Liver (tissue), 3 donors: Measurements from ENCODE around the gene SPECC1.

Source experiments
- ATF3 ChIP-seq: IDR thresholded peaks from 2 replicates; pipeline ENCODE4 v1.6.1; 2016; ENCODE audit warnings: antibody characterized with exemption
- CTCF ChIP-seq: fragments of 150-350 bp; IDR thresholded peaks from 2 replicates; pipeline ENCODE4 v1.5.1; 2017; ENCODE audit warnings: improper control_type of control experiment, low read depth, low read length; ENCODE audit not compliant: missing input control
- EGR1 ChIP-seq, 2 donors: IDR thresholded peaks; 2 replicates each; pipeline ENCODE4 v1.6.1; 2016 to 2018; ENCODE audit warnings: antibody characterized with exemption in 2 of 2, low read depth in 2 of 2
- RAD21 ChIP-seq, 2 donors: IDR thresholded peaks; 2 replicates each; pipeline ENCODE4 v1.6.1; 2016; ENCODE audit warnings: antibody characterized with exemption in 2 of 2, mild to moderate bottlenecking in 2 of 2
- REST ChIP-seq: IDR thresholded peaks from 2 replicates; pipeline ENCODE4 v1.6.1; 2016; ENCODE audit warnings: antibody characterized with exemption, mild to moderate bottlenecking
- RXRA ChIP-seq, 2 donors: IDR thresholded peaks; 2 replicates each; pipeline ENCODE4 v1.6.1; 2017 to 2018; ENCODE audit warnings: antibody characterized with exemption in 2 of 2, mild to moderate bottlenecking in 1 of 2
- YY1 ChIP-seq: IDR thresholded peaks from 2 replicates; pipeline ENCODE4 v1.6.1; 2016; ENCODE audit warnings: antibody characterized with exemption, mild to moderate bottlenecking
- donor health status: healthy.
- donor health status: healthy.

- TF ChIP-seq CTCF, result no peak
- TF ChIP-seq REST, result no peak
- TF ChIP-seq RXRA (IDR thresholded peaks at IDR 0.05), result no peak
- no peak for TF ChIP-seq EGR1 (IDR thresholded peaks at IDR 0.05; ENCODE audit: low read depth in 2 of 2)
- TF ChIP-seq RAD21 (IDR thresholded peaks at IDR 0.05), result no peak
- no peak for TF ChIP-seq YY1
- TF ChIP-seq ATF3, result no peak
These were observed 87.3 kb downstream of the SPECC1 start for GRCh38 chr17:20096430-20096829.
